Prostate gland (tissue), 2 donors: ENCODE data around the gene DNM2.

Source experiments
- POLR2A ChIP-seq: fragments of 450-650 bp; IDR thresholded peaks from one replicate; pipeline ENCODE4 v1.6.1; 2016; ENCODE audit warnings: antibody characterized with exemption, mild to moderate bottlenecking
- POLR2AphosphoS5 ChIP-seq: sonication (generic); formaldehyde crosslinking; IDR thresholded peaks from one replicate; pipeline ENCODE4 v1.6.1; 2017; ENCODE audit warnings: antibody characterized with exemption
- TF ChIP-seq, protein P1 (sequence below), 4 experiments: fragments of 200-600 bp in 2 of 4; fragments of 450-650 bp in 2 of 4; sonication (generic) in 2 of 4; IDR thresholded peaks; 1 replicate in 3 of 4; 2 replicates in 1 of 4; pipeline ENCODE4 v1.5.1; 2016 to 2019; ENCODE audit warnings: antibody characterized with exemption in 4 of 4, mild to moderate bottlenecking in 2 of 4, moderate library complexity in 2 of 4

DNA sequence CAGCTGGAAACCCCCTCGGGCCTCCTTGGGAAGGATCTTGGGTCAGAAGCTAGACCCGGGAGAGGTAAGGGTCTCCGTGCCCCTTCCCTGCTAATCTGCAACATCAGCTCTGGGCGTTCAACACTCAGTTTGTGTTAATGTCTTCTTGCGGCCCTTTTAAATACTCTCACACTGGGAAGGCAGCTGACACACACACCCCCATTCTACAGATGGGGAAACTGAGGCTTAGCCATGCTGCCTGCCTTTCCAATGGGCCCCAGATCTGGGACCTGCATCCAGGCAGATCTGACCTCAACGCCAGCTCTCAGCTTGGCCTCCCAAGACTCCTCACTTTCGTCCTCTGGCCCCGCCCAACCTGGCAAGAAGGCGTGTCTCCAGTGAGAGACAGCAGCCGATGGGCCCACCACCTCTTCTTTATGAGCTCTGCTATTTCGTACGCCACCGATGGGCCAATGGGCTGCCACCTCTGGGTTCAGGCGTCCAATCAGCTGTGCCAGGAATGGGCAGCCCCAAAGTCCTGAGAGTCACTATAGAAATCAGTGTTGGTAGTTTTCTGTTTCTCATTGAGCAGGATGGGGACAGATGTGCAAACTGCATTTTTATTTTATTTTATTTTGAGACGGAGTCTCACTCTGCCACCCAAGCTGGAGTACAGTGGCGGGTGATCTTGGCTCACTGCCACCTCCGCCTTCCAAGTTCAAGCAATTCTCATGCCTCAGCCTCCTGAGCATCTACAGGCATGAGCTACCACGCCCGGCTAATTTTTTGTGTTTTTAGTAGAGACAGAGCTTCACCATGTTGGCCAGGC, 43.8 kb downstream of the DNM2 start:
- TF ChIP-seq, protein P1, sequence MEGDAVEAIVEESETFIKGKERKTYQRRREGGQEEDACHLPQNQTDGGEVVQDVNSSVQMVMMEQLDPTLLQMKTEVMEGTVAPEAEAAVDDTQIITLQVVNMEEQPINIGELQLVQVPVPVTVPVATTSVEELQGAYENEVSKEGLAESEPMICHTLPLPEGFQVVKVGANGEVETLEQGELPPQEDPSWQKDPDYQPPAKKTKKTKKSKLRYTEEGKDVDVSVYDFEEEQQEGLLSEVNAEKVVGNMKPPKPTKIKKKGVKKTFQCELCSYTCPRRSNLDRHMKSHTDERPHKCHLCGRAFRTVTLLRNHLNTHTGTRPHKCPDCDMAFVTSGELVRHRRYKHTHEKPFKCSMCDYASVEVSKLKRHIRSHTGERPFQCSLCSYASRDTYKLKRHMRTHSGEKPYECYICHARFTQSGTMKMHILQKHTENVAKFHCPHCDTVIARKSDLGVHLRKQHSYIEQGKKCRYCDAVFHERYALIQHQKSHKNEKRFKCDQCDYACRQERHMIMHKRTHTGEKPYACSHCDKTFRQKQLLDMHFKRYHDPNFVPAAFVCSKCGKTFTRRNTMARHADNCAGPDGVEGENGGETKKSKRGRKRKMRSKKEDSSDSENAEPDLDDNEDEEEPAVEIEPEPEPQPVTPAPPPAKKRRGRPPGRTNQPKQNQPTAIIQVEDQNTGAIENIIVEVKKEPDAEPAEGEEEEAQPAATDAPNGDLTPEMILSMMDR (IDR thresholded peaks at IDR 0.05) = no peak
- no peak for TF ChIP-seq POLR2AphosphoS5
- no peak for TF ChIP-seq POLR2A
